Measurements from ENCODE around the gene CDC45. TPM values are rescaled to one million over a fixed set of nuclear protein-coding genes. Genes with fewer than 3 reads are reported as not detected.

The CDC45 gene
- total RNA-seq, 1 donor from 2014 or later, result 2.2 TPM

- H3K4me3 Mint-ChIP-seq (ENCODE audit: unreplicated experiment), result no peak overlapping the region
- no peaks in the 10 kb centered on the region for H3K27me3 Mint-ChIP-seq (ENCODE audit: low read depth)
- H3K36me3 Mint-ChIP-seq (ENCODE audit: low read depth), result peaks cover 5% of the 10 kb centered on the region
- TF ChIP-seq CTCF (IDR thresholded peaks at IDR 0.05), result no peak
- H3K27ac Mint-ChIP-seq (ENCODE audit: unreplicated experiment), result no peak overlapping the region
- peaks cover 7% of the 10 kb centered on the region for H3K4me1 Mint-ChIP-seq (ENCODE audit: low read depth)
- peaks cover 6% of the 10 kb centered on the region for H3K9me3 Mint-ChIP-seq (ENCODE audit: low read depth)
- DNase-seq (ENCODE audit: low spot score), result no peak
Observed at GRCh38 chr22:19559324-19559811, 79.6 kb downstream of the CDC45 start.

- peaks cover 8% of the 10 kb centered on the region for H3K36me3 Mint-ChIP-seq (ENCODE audit: low read depth)
- H3K27ac Mint-ChIP-seq (ENCODE audit: unreplicated experiment), result no peak overlapping the region
- peaks cover 2% of the 10 kb centered on the region for H3K4me1 Mint-ChIP-seq (ENCODE audit: low read depth)
- no peak for TF ChIP-seq CTCF (IDR thresholded peaks at IDR 0.05)
- H3K27me3 Mint-ChIP-seq (ENCODE audit: low read depth), result peaks cover 4% of the 10 kb centered on the region
- DNase-seq (ENCODE audit: low spot score), result no peak
- H3K9me3 Mint-ChIP-seq (ENCODE audit: low read depth), result peaks cover 10% of the 10 kb centered on the region
- H3K4me3 Mint-ChIP-seq (ENCODE audit: unreplicated experiment), result no peak overlapping the region
Observed at GRCh38 chr22:19559956-19560355, 80.2 kb downstream of the CDC45 start.

- H3K9me3 Mint-ChIP-seq (ENCODE audit: low read depth), result peaks cover 10% of the 10 kb centered on the region
- no peak for TF ChIP-seq CTCF (IDR thresholded peaks at IDR 0.05)
- H3K4me3 Mint-ChIP-seq (ENCODE audit: unreplicated experiment), result no peak overlapping the region
- no peaks in the 10 kb centered on the region for H3K4me1 Mint-ChIP-seq (ENCODE audit: low read depth)
- H3K27ac Mint-ChIP-seq (ENCODE audit: unreplicated experiment), result no peak overlapping the region
- peaks cover 9% of the 10 kb centered on the region for H3K27me3 Mint-ChIP-seq (ENCODE audit: low read depth)
- no peak for DNase-seq (ENCODE audit: low spot score)
- H3K36me3 Mint-ChIP-seq (ENCODE audit: low read depth), result peaks cover 8% of the 10 kb centered on the region
Observed at GRCh38 chr22:19565382-19566278, 85.9 kb downstream of the CDC45 start.

- Mint-ChIP-seq H3K27me3 (ENCODE audit: low read depth) (peaks cover 9% of the 10 kb centered on the region), H3K9me3 (ENCODE audit: low read depth) (peaks cover 10% of the 10 kb centered on the region), H3K4me1 (ENCODE audit: low read depth) (no peaks in the 10 kb centered on the region), H3K4me3 (ENCODE audit: unreplicated experiment) (no peak overlapping the region), H3K27ac (ENCODE audit: unreplicated experiment) (no peak overlapping the region), H3K36me3 (ENCODE audit: low read depth) (peaks cover 8% of the 10 kb centered on the region)
- TF ChIP-seq CTCF (IDR thresholded peaks at IDR 0.05), result no peak
- DNase-seq (ENCODE audit: low spot score), result no peak
Observed at GRCh38 chr22:19566279-19567156, 86.8 kb downstream of the CDC45 start.

Measured in chondrocyte (in vitro differentiated cells).